Natural killer cell (primary cell): Measurements from ENCODE around the gene FGF4. TPM values are rescaled to one million over a fixed set of nuclear protein-coding genes. Genes with fewer than 3 reads are reported as not detected.

ENCODE experiments used
- ATAC-seq, 3 donors: fragments of 150-1000 bp in 2 of 3; fragments of 200-7000 bp in 1 of 3; cut with Tn5 transposase; 1 replicate in 1 of 3; 2 replicates in 2 of 3; pipeline ENCODE4 v1.10.0; 2021; ENCODE audit warnings: mild to moderate bottlenecking in 2 of 3, moderate library complexity in 2 of 3
- DNase-seq, 2 donors: peaks; one replicate each; pipeline versions ENCODE4 v3.0.0 to v3.0.0-alpha.2; 2013 to 2021; ENCODE audit warnings: mixed read lengths in 1 of 2
- H3K27ac ChIP-seq: one replicate; pipeline ENCODE4 v1.5.1; 2013; ENCODE audit warnings: mild to moderate bottlenecking, low read length
- H3K27me3 ChIP-seq: one replicate; pipeline ENCODE4 v1.6.1; 2013; ENCODE audit warnings: low read length; ENCODE audit not compliant: control insufficient read depth, insufficient read depth
- H3K36me3 ChIP-seq: one replicate; pipeline ENCODE4 v1.6.1; 2013; ENCODE audit warnings: low read length; ENCODE audit not compliant: control insufficient read depth, insufficient read depth
- H3K4me1 ChIP-seq: one replicate; pipeline ENCODE4 v1.6.1; 2013; ENCODE audit warnings: low read length; ENCODE audit not compliant: control insufficient read depth, insufficient read depth
- H3K4me3 ChIP-seq: one replicate; pipeline ENCODE4 v1.5.1; 2013; ENCODE audit warnings: low read length
- H3K9me3 ChIP-seq: one replicate; pipeline ENCODE4 v1.6.1; 2013; ENCODE audit warnings: low read length; ENCODE audit not compliant: control insufficient read depth, insufficient read depth
- H3K27ac Mint-ChIP-seq, 2 donors: one replicate each; pipeline ENCODE4 v1.8.0; 2022; ENCODE audit warnings: mild to moderate bottlenecking in 2 of 2, mixed read lengths in 2 of 2, moderate library complexity in 1 of 2
- H3K27me3 Mint-ChIP-seq, 2 donors: one replicate each; pipeline ENCODE4 v1.8.0; 2022; ENCODE audit warnings: low read depth in 2 of 2, mixed read lengths in 2 of 2
- H3K36me3 Mint-ChIP-seq: one replicate; pipeline ENCODE4 v1.8.0; 2022; ENCODE audit warnings: mixed read lengths
- H3K4me1 Mint-ChIP-seq, 2 donors: one replicate each; pipeline ENCODE4 v1.8.0; 2022; ENCODE audit warnings: mixed read lengths in 2 of 2
- H3K4me3 Mint-ChIP-seq: one replicate; pipeline ENCODE4 v1.8.0; 2022; ENCODE audit warnings: mild to moderate bottlenecking, moderate library complexity, mixed read lengths
- H3K9me3 Mint-ChIP-seq, 2 donors: one replicate each; pipeline ENCODE4 v1.8.0; 2022; ENCODE audit warnings: mixed read lengths in 2 of 2
- WGBS: methylation state at CpG from one replicate; pipeline ENCODE4 v1.1.7; 2013; ENCODE audit warnings: missing lambda C conversion rate; ENCODE audit not compliant: insufficient coverage; 5-methylcytosine and 5-hydroxymethylcytosine counted together
- intact Hi-C: fragments of 100-400 bp; cut with micrococcal nuclease; formaldehyde crosslinking; loops from one replicate; pipeline ENCODE4 v1.14.2; 2022
- total RNA-seq, 4 donors: library from RNA; stranded (reverse); fragments of 120-200 nt in 1 of 4; gene quantifications; one replicate each; pipeline versions ENCODE4 v1.2.3 to v1.2.4, GENCODE V29; 2013 to 2022
- TF ChIP-seq, protein P1 (sequence below): fragments of 200-600 bp; IDR thresholded peaks from one replicate; pipeline ENCODE4 v1.8.0; 2022; ENCODE audit warnings: antibody characterized with exemption

FGF4 gene
- total RNA-seq, 3 donors from 2014 or later (not counting 1 experiment from before 2014, with no cell fraction given) = not detected

DNA sequence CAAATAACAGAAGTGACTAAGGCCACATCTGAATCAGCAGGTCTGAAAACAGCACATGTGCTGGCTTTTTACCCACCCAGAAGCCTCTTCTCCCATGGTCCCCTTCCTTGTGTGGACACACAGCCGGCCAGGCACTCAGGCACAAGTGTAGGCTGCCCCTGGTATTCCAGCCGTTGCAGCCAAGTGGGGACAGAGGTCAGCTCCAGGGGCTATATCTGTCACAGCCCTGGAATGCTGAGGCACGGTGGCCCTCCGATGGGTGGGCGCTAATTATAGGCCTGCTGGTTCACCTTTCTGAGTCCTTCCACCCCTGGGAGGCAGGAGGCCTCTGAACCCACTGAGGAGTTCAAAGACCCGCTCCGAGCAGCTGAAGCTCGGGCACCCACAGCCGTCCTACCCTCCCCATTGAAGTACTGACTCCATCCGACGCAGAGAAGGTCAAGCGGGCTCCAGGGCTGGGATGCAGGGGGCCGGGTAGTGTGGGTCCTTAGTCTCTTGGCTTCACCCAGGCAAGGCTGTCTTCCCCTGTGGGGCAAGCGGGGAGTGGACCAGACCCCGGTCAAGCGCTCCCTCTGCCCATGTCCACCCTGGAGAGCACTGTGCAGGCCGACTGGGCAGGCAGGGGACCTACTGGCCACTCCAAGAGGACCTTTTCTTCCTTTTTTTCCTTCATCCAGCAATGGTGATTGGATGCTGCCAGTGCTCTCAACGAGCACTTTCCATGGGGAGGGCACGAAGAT, 29.8 kb upstream of the FGF4 start:
- WGBS = 76% methylated on average over 19 of the region's 19 CpGs
- H3K4me1 Mint-ChIP-seq = no peaks in the 10 kb centered on the region
- ATAC-seq (no peak), DNase-seq (no peak)
- H3K36me3 ChIP-seq = no peaks in the 10 kb centered on the region
- no peaks in the 10 kb centered on the region for H3K9me3 ChIP-seq
- H3K9me3 Mint-ChIP-seq = no peaks in the 10 kb centered on the region
- intact Hi-C loops = no loop called here
- H3K27ac ChIP-seq = no peak overlapping the region
- no peak overlapping the region for H3K4me3 Mint-ChIP-seq
- H3K36me3 Mint-ChIP-seq = no peaks in the 10 kb centered on the region
- H3K4me1 ChIP-seq = no peaks in the 10 kb centered on the region
- TF ChIP-seq, protein P1, sequence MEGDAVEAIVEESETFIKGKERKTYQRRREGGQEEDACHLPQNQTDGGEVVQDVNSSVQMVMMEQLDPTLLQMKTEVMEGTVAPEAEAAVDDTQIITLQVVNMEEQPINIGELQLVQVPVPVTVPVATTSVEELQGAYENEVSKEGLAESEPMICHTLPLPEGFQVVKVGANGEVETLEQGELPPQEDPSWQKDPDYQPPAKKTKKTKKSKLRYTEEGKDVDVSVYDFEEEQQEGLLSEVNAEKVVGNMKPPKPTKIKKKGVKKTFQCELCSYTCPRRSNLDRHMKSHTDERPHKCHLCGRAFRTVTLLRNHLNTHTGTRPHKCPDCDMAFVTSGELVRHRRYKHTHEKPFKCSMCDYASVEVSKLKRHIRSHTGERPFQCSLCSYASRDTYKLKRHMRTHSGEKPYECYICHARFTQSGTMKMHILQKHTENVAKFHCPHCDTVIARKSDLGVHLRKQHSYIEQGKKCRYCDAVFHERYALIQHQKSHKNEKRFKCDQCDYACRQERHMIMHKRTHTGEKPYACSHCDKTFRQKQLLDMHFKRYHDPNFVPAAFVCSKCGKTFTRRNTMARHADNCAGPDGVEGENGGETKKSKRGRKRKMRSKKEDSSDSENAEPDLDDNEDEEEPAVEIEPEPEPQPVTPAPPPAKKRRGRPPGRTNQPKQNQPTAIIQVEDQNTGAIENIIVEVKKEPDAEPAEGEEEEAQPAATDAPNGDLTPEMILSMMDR = no peak
- no peak overlapping the region for H3K27ac Mint-ChIP-seq
- no peaks in the 10 kb centered on the region for H3K27me3 ChIP-seq
- H3K27me3 Mint-ChIP-seq = peaks cover 0 to 3% of the 10 kb centered on the region in 2 donors
- H3K4me3 ChIP-seq = no peak overlapping the region

DNA sequence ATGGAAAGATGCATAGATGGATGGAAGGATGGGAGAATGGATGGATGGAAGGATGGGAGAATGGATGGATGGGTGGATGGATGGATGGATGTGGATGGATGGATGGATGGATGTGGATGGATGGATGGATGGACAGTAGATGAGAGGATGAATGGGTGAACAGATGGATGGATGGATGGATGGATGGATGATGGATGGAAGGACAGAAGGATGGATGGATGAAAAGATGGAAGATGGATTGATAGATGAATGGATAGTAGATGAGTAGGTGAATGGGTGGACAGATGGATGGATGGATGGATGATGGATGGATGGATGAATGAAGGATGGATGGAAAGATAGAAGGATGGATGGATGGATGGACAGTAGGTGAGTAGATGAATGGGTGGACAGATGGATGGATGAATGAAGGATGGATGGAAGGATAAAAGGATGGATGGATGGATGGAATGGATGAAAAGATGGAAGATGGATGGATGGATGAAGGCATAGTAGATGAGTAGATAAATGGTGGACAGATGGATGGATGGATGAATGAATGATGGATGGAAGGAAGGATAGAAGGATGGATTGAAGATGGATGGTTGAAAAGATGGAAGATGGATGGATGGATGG, 28.6 kb upstream of the FGF4 start:
- Histone ChIP-seq H3K27me3 (no peaks in the 10 kb centered on the region), H3K27ac (no peak overlapping the region), H3K9me3 (no peaks in the 10 kb centered on the region), H3K36me3 (no peaks in the 10 kb centered on the region), H3K4me1 (no peaks in the 10 kb centered on the region), H3K4me3 (no peak overlapping the region)
- Mint-ChIP-seq H3K9me3 (no peaks in the 10 kb centered on the region), H3K27me3 (no peaks in the 10 kb centered on the region), H3K27ac (no peak overlapping the region), H3K36me3 (no peaks in the 10 kb centered on the region), H3K4me1 (no peaks in the 10 kb centered on the region), H3K4me3 (no peak overlapping the region)
- ATAC-seq (no peak), DNase-seq (no peak)
- TF ChIP-seq, protein P1 = no peak
- intact Hi-C loops = no loop called here

DNA sequence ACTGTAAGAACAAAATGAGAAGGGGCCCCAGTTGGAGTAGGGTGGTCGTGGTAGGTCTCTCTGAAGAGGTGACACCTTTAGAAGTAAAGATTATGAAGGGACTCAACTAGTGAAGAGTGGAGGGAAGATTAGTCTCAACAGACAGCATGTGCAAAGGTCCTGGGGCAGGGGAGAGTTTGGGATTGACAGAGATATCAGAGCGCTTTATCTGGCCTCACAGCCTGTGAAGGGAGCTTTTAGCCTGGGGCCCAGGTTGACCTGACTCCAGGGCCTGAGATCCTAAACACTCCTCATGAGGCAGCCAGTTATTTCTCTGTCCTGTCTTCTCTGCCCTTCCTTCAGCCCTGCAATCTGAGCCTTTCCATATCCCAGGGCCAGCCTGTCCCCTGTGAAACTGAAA, 27.9 kb upstream of the FGF4 start:
- 90% methylated on average over 2 of the region's 2 CpGs for WGBS
- DNase-seq (no peak), ATAC-seq (no peak)
- Mint-ChIP-seq H3K4me1 (no peaks in the 10 kb centered on the region), H3K27me3 (no peaks in the 10 kb centered on the region), H3K36me3 (no peaks in the 10 kb centered on the region), H3K9me3 (no peaks in the 10 kb centered on the region), H3K4me3 (no peak overlapping the region), H3K27ac (no peak overlapping the region)
- Histone ChIP-seq H3K27me3 (no peaks in the 10 kb centered on the region), H3K4me3 (no peak overlapping the region), H3K27ac (no peak overlapping the region), H3K9me3 (no peaks in the 10 kb centered on the region), H3K4me1 (no peaks in the 10 kb centered on the region), H3K36me3 (no peaks in the 10 kb centered on the region)
- TF ChIP-seq, protein P1 = no peak
- intact Hi-C loops = no loop called here
